SK-MEL-5 (cell line): ENCODE measurements around the gene FGF13. TPM values are rescaled to one million over a fixed set of nuclear protein-coding genes. Genes with fewer than 3 reads are reported as not detected.

Experiments used
- DNase-seq: peaks from one replicate; pipeline ENCODE4 v3.0.0-alpha.2; 2016; ENCODE audit warnings: low read depth, low spot score
- in situ Hi-C: cut with HindIII; loops from 2 replicates; pipeline ENCODE4 v1.10.0; 2016; ENCODE audit warnings: low sequenced_read_pairs, high pct_unique_total_duplicates, low pct_unique_long_range_greater_than_20kb
- polyA plus RNA-seq, 2 experiments: library from polyadenylated mRNA; depleted of rRNA; stranded (reverse); fragments of >200 nt; gene quantifications; 2 replicates each; pipeline ENCODE4 v1.2.3, GENCODE V29; 2015
- total RNA-seq: library from RNA; depleted of rRNA; stranded (reverse); fragments of >200 nt; shearing (Covaris generic); gene quantifications from 2 replicates; pipeline ENCODE4 v1.2.3, GENCODE V29; 2014; rRNA removed

FGF13 gene
- 24.2 and 27.2 TPM in 2 replicates for total RNA-seq
- 29.1 and 32.6 TPM in 2 replicates for polyA plus RNA-seq (2015; cell fraction: cytosol; rRNA removed)
- polyA plus RNA-seq (2015; cell fraction: nucleus; rRNA removed): 9.9 and 14.3 TPM in 2 replicates

DNA sequence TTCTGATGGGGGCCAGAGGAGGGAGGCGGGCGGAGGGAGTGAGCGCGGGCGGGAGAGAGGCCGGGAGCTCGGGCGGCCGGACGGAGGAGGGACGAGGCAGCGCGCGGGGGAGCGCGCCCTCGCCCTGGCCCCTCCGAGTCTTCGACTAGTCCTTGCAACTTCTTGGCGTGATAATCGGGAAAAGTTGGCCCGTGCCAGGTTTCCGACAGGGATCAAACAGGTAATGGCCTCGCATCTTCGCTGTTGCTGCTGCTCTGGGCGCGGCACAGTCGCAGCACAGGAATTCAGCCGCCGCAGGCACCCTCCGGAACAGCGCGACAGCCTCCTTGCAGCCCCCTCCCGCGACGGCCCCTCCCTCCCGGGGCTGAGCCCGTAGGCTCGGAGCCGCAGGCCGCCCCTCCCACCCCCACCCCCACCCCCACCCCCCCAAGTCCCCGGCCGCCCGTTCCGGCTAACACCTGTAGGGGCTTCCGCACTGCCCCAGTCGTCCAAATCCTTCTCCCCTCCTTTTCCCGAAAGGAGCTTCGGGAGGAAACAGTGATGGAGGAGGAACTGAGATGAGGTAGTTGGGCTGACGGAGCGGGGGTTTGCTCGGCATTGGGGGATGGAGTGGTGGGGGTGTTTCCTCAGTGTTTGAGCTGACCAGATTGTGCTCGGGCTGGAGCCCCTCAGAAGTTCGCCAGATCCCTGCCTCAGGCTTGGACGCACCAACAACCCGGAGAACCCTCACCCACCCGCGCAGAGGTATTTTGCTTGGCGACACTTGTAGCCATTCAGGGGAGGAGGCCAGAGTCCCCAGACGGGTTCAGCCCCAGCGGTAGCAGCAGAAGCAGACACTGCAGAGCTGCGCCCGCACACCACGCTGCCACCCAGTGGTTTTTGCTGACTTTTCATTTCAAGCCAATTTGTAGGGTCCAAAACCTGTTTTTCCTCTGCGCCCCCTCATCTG, at the start of gene FGF13:
Gene FGF13, minus strand, starts transcription at position 319 of the 949 bp plus-strand sequence. CDS start 714 bp downstream, outside the sequence.
- in situ Hi-C loops: no loop called here

DNA sequence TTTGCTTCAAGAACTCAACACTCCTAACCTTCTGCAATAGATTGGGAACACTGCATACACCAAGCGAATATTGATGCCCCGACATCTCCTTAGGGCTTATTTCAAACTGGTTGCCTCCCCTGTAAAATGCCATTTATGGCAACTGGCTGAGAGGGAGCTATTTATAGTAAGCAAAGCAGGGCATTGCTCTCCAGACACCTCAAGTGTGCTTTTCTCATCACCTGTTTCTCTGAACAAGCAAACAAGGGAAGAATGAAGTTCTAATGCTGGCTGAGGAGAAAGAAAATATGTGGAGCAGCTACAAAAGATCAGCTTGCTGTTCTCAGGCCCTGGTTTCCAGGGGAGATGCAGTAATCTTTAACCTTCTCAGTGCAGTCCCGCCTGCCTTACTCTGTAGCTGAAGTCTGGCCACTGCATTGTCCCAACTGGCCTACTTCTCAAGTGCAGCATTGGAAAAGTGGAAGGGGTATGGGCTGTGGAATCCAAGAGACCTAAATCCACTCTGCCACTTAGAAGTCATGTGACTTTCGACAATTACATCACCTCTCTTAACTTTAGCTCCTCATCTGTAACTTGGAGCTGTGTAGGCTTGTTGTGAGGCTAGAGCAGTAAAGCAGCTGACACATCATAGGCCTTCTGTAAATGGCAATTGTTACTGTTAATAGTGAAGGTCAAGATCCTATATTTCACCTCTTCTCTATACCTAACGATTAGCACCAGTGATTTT, 47.9 kb upstream of the FGF13 start:
- no peak for DNase-seq
- in situ Hi-C loops: no loop called here

More for the DNA sequence above, at the start of gene FGF13:
- DNase-seq: peak; percentile 57

DNA sequence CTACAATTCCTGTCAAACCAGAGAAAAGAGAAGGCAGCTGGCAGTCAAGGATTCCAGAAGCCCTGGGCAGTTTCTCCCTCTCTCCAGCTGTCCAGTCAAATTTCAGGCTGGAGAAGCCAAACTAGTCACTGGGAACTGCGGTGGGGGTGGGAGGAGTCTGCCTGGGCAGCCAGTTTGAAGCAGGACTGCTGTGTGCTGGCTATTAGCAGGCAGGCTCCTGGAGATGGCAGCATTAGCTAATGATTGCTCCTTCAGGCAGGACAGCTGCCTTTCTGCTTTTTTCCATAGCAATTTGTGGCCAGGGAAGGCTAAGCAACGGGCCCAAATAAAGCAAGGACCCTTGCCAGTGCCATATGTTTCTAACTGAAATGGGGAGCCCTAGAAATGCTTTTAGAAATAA, 44.7 kb upstream of the FGF13 start:
- in situ Hi-C loops: no loop called here

DNA sequence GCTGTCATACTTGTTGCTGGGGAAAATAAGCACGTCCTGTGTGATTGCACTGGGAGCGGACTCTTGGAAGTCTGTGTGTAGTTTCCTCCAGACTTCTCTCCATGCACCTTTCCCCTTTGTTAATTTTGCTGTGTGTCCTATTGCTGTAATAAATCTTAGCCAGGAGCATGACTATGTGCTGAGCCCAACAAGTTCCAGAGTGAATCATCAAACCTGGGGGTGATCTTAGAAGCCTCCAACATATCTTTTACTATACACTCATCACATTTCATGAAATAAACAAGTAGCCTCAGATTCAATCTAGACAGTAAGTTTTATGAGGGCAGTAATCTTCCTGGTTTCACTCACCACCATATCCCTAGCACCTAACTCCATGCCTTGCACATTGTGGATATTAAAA, 43.3 kb upstream of the FGF13 start:
- in situ Hi-C loops: no loop called here
- no peak for DNase-seq

More for the DNA sequence above, 44.7 kb upstream of the FGF13 start:
- peak; percentile 63 for DNase-seq

GRCh38 chrX:138748480-138748879, 37.0 kb upstream of the FGF13 start:
- in situ Hi-C loops: no loop called here
- peak; percentile 46 for DNase-seq

GRCh38 chrX:138745196-138745595, 33.7 kb upstream of the FGF13 start:
- DNase-seq: peak; percentile 65
- in situ Hi-C loops: no loop called here

- no peak for DNase-seq
- in situ Hi-C loops: no loop called here
These were observed 30.7 kb upstream of the FGF13 start for GRCh38 chrX:138742217-138742616.

GRCh38 chrX:138740341-138740740, 28.8 kb upstream of the FGF13 start:
- in situ Hi-C loops: no loop called here
- DNase-seq: no peak

- no peak for DNase-seq
- in situ Hi-C loops: no loop called here
These were observed 11.8 kb upstream of the FGF13 start for GRCh38 chrX:138723301-138723700.

DNA sequence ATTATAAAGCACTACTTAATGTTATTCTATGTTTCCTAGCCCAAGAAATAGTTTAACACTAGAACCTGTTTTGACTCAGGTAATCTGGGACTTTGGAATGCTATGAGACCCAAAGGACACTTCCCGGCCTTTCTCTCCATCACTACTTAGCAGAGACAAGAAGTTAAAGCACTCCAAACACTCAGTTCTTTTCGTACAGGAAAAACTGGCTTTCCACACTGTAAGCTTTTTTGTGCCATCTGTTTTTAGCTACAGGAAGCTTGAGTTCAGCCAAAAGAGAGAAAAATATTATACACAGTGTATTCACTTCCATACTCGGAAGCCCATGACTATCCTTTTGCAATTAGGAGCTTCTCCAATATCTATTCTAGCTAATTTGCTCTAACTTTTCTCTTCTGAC, 7.9 kb upstream of the FGF13 start:
- in situ Hi-C loops: no loop called here
- no peak for DNase-seq

- DNase-seq: no peak
These were observed 7.4 kb upstream of the FGF13 start for GRCh38 chrX:138718941-138719340.

GRCh38 chrX:138710866-138711341, 613 bp downstream of the FGF13 start:
- in situ Hi-C loops: no loop called here
- DNase-seq: peak; percentile 0

More at GRCh38 chrX:138718941-138719340, 7.4 kb upstream of the FGF13 start:
- in situ Hi-C loops: no loop called here

DNA sequence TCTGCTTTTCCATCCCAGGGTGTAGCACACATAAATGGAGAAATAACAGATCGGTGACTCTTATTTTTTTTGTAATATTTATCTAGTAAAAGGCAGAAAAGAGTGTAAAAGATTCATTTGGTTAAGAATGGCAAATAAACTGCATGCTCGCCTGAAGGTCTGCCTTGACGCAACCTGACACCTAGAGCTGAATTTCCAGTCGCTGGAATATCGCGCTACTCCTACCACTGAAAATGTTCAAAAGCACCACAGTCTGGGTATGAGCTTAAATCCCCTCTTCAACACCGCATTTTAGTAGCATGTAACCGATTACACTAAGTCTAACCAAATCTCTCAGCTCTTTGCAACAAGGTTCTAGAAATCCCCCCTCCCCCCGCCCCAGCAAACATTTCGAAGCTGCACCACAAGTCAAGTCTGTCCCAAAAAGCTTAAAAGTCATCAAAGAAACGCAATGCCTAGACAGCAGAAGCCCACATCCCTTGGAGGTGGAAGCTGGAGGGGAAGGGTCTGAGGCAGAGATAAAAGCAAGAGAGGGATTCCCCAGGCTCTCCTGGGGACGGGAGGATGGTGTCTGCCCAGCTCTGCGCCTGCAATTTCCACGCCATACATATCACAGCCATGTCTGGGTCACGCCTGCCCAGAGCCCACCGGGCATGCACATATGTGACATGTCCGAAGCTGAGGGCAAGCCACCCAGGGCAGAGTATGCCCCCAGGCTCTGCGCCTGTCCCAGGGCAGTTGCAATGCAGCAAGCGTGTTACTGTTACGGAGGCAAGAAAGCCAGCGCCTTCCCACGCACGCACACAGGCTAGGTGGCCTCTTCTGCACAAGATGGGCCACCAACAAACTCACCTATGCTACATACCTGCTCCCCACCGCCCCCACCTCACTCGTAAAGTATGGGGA, 1.4 kb downstream of the FGF13 start:
- no peak for DNase-seq
- in situ Hi-C loops: no loop called here

GRCh38 chrX:138708268-138708667, 3.2 kb downstream of the FGF13 start:
- in situ Hi-C loops: no loop called here
- no peak for DNase-seq

DNA sequence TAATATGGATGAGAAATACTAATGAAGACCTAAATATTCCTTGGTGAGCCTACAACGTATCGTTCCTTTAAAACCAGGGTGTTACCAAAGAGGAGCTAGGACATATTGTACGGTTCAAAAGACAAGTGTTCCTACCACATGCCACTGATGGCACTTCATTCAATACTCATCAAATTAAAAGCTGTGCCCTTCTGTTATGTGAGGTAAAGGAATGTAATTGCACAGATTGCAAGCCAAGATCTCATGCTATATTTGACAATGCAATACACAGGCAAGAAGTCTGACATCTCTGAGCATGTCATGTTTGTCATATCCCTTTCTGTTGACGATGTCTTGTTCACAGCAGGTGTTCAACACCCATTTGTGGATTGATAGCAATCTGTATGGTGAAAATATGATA, 6.9 kb downstream of the FGF13 start:
- in situ Hi-C loops: no loop called here
- DNase-seq: no peak

DNA sequence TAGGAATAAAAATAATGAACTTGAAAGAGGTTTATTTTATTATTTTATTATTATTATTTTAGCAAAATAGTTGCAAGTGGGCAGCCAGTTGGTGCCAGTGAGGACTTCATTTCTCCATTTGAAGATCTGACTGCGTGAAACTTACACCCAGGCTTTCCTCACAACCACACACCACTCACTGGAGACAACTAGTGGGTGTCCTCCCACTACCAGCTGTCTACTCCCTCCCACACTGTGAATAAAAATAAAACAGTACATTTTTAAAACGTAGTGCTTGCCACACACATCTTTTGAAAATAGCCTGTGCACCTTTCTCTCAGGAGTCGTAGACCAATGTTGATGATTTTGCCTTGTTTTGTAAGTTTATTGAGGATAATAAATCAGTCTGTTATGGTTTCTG, 7.4 kb downstream of the FGF13 start:
- in situ Hi-C loops: no loop called here
- no peak for DNase-seq

DNA sequence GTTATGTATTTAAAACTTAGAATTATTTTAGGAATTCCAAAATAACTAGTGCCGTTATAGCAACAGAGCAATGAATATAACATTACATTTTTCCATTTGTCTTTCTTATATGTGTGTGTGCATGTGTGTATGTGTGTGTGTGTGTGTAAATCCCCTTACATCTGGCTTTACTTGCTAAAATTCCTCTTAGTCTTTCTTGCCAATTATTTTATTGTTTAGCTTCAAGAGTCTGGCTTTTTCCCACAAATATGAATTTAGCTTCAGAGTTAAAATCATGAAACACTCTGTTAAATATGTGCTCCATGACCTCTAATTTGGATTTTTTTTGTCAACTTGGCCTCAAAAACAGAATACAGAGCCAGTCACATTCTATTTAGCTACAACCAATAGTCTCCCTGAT, 18.9 kb downstream of the FGF13 start:
- no peak for DNase-seq
- in situ Hi-C loops: no loop called here
